HUDEP-2 (cell line): ENCODE data around the gene LSMEM2.
"Not testable (repeated sequence)": the region's sequence is repeated elsewhere in the genome, so short reads cannot be mapped to it uniquely, and the experiment has no call there.

Source experiments
- DNase-seq, 76 experiments: peaks; one replicate each; lab custom pipeline; 2025; ENCODE audit not compliant: unreplicated experiment in 76 of 76; lab: John Stamatoyannopoulos, UW

LSMEM2 gene

DNA sequence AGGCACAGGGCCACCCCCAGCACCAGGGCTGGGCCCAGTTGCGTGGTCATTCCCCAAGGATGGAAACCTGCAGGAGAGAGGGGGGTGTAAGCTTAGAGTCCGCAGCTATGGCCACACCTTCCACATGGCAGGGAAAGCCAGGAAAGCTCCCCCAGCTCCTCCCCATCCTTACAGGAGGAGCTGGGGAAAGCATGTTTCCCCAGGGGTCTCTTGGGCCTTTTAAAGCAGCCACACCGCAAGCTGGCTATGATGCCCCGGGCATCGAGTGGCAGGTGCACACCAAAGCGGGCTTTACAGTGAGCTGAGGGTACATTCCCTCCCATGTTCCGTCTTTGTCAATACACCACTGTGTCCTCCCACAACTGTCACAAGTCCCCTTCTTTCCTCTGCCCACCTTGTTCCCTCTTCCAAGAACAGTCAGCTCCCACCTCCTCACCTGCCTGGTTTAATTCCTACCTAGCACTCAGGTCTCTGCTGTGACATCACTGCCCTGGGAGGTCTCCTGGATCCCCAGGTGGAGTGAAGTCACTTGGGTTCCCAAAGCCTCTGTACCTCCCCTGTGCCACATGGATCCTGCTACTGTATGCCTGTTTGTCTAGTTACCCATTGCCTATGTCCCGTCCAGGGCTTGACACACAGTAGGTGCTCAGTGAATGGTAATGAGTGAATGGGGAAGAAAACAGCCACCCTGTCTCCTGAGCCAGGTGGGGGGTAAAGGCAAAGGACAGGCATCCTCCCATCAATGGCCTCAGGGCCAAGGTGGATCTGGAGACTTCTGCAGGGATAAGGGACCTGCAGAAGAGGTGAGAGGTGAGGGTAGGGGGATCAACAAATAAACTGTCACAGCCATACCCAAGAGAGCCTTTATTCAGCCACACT is 16.9 kb downstream of the LSMEM2 start:
- DNase-seq, result no peak

DNA sequence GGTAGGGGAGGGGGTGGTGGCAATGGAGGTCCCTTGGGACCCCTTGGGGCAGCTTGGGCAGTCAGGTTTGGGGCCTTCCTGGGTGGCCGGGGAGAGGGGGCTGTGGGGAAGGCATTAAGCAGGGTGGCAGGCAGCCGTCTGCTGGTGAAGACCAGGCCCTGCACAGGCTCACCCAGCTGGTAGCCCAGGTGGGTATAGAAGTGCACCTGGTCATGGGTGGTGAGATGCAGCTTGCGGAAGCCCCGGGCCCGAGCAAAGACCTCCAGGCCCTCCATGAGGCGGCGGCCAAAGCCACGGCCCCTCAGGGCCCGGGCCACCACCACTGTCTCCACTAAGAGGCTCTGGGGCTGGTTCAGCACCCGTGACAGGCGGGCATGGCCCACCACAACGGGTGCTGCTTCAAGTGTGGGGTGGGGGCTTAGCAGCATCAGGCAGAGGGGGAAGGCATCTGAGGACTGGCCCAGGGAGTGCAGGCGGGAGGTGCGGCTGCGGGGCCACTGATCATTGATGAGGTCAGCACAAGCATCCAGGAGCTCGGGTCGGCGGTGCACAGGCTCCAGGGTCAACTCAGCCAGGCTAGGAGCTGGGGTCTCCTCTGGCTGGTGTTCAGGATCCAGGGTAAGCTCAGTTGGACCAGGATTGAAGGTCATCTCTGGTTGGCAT is 18.0 kb downstream of the LSMEM2 start:
- no peak for DNase-seq

DNA sequence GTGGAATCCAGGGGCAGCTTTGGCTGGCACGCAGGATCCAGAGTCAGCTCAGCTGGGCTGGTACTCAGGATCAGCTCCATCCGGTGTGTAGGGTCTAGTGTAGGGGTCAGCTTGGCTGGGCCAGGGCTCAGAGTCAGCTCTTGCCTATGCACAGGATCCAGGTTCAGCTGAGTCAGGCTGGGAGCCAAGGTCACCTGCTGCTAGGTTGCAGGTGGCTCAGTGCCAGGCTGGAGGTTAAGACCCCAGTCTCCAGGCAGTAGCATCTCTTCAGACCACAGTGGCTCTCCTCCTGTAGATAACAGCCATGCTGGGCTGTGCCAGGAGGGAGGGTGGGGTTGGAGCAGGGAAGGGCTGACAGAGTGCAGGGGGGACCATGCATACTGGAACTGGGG is 18.5 kb downstream of the LSMEM2 start:
- DNase-seq, result peak in 3 of 76 experiments; percentile 4 to 27 (median 17)

- DNase-seq, result peak in 10 of 76 experiments; percentile 12 to 45 (median 22)
Observed at GRCh38 chr3:50297896-50298725, 19.2 kb downstream of the LSMEM2 start.

- peak in 70 of 76 experiments; percentile 97 to 100 (median 99) for DNase-seq
Observed at GRCh38 chr3:50298836-50299637, 20.1 kb downstream of the LSMEM2 start, which contains the start of the genes HYAL3 and NAA80. HYAL3 (minus strand) TSS chr3:50299405; CDS start chr3:50295602, 3,803 bp downstream. NAA80 (minus strand) TSS chr3:50299405; CDS start chr3:50297463, 1,942 bp downstream.

DNA sequence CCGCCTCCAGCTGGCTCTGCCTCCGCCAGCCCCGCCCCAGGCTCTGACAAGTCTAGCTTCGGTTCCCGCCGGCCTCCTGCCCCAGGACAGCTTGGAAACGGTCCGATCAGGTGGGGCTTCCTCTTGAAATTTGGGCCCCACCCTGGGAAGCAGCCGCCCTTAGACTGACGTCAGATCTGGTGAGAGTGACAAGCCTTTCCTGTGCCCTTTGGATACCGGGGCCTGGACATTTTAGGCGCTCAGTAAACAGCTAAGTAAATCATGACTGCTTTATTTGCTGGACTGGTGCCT is 20.7 kb downstream of the LSMEM2 start:
- peak in 5 of 76 experiments; percentile 83 to 99 (median 99) for DNase-seq

DNA sequence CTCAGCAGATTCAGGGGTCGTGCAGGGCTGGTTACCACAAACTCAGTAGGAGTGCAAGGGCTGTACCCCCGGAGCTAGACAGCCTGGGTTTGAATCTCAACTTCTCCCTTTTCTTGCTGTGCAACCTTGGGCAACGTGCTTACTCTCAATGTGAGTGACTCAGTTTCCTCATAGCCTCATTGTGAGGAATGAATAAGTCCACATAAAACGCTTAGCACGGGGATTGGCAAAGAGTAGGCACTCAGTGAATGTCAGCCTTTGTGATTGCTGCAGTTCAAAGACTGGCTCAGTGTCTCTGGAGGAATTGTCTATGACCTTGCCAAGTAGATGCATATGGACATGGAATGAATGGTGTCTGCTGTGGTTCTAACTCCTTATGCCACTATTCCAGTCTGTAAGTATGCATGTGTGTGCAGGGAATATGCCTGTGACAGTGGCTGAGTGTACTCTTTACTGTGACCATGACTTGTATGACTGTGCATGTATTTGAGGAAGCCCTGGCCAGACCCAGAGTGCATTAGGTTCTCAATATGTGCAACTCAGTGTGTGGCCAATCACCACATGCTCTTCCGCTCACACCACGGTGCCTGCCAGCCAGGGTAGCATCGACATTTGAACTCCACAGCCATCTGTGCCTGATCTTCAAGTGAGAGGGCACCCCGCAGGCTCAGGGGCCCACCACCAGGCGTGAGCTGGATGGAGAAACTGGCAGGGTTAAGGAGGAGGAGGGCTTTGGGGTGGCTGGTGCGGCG is 21.2 kb downstream of the LSMEM2 start:
- peak in 13 of 76 experiments; percentile 6 to 46 (median 28) for DNase-seq

GRCh38 chr3:50300681-50301254 is 21.9 kb downstream of the LSMEM2 start:
- DNase-seq, result no peak

DNA sequence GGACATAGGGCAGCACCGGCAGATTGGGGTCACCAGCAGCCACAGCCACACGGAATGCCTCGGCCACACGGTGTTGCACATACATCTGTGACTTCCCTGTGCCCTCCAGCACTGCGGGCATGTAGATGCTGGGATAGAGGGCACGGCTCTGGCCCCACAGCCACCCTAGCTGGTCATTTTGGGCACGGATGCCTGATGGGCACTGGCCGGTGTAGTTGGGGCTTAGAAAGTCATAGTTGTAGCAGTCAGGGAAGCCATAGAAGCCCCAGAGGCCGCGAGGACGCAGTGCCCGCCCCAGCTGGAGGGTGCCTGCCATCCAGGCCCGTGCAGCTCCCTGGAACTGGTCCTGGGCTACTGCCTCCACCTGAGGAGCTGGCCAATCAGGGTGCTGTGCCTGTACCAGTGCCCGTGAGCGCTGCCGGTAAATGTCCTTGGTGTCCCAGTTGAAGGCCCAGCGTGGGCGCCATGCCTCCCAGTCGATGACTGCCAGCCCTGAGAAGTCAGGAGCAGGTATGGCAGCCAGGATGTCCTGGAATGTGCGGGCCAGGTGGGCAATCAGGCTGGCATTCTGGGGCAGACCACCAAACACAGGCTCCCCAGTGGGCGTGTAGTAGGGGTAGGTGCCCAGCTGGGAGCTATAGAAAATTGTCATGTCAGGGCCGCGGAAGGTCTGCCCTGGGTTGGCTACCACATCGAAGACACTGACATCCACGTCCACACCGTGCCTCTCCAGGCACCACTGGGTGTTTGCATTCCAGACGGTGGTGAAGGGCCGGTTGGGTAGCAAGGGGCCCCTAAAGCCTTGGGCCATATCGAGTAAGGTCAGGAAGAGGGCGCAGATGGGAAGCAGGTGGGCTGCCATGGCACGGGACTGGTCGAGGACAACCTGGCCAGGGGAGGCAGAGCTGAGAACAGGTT is 23.5 kb downstream of the LSMEM2 start:
- DNase-seq, result no peak

GRCh38 chr3:50303013-50303815 is 24.3 kb downstream of the LSMEM2 start, which contains the start of gene HYAL1:
HYAL1 (minus strand) TSS chr3:50303574; CDS start chr3:50302956, 618 bp downstream.
- peak in 46 of 76 experiments; percentile 5 to 62 (median 27) for DNase-seq

- DNase-seq, result no peak
Observed at GRCh38 chr3:50304601-50305000, 25.7 kb downstream of the LSMEM2 start.

- DNase-seq, result not testable (repeated sequence)
Observed at GRCh38 chr3:50312041-50312440, 33.2 kb downstream of the LSMEM2 start.

DNA sequence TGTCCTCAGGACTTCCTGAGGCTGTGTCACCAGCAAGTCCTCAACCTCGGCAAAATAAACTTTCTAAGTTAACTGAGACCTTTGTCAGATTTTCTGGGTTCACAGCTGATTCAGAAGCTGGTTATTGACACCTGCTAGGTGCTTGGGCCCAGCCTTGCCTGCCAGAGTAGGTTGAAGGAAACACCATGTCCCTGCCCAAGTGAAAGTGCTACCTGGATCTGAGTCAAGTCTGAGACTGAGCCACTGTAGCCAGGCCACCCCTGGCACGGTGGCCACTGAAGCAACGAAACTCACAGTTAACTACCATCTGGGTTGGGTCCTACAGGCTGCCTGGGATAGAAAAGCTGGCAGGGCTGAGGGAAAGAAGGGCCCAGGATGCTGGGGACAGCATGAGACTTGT is 35.5 kb downstream of the LSMEM2 start:
- no peak for DNase-seq

DNA sequence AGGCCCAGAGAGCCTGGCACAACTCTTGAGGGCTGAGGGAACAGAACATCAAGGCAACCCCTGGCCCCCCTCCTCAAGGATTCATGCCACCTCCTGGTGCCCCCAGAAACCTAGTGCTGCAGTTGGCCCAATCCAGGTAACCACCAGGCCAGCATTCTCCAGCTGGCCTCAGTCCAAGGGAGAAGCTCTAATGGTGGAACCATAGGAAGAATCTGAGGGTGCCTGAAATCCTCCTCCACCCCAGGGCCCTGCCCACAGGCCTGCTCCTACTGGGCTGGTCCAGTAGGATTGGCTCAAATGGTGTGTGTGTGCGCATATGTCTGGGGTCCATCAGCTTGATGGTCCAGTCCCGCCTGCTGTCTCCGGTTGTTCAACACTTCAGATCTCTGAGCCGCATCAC is 35.9 kb downstream of the LSMEM2 start:
- DNase-seq, result no peak

DNA sequence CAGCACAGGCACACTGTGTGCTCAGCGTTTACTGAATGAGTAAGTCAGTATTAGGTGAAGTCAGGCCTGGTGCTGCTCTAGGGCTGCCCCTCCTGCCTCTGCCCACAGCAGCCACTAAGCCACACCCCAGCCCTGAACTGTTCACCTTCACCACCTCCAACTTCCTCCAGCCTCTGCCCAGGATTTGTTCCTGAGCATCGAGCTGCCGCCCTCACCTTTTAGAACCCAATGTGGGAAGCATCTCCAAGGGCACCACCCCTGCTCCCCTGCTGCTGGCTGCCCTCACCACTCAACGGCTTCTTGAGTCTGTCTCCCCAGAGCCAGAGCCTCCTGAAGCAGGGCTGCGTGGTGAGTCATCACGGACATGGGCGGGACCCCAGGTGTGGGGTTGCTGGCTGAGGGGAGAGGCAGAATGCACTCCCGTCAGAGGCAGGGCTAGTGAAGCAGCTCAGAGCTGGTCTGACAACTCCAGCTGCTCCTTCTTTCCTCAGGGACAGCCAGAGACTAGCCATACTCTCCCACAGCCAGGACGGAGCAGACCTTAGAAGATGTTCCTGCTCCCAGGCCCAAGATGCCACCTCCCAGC is 37.9 kb downstream of the LSMEM2 start:
- peak in 28 of 76 experiments; percentile 13 to 63 (median 28) for DNase-seq

DNA sequence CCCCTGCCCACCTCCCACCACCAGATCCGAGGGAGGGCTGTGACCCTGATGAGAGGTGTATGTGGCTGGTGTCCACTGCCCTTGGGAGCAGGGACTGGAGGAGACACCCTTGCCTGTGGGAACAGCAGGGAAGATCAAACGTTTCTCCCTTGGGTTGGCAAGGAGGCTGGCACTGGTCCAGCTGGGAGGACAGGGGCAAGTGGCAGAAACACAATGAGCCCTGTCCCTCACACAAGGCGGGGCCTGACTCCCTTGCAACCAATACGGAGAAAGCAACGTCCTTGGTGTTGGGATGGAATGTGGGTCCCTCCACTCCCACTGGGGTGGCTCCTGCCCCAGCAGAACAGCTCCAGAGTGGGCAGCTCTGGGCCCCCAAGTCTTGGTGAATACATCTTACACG is 38.4 kb downstream of the LSMEM2 start:
- DNase-seq, result no peak

DNA sequence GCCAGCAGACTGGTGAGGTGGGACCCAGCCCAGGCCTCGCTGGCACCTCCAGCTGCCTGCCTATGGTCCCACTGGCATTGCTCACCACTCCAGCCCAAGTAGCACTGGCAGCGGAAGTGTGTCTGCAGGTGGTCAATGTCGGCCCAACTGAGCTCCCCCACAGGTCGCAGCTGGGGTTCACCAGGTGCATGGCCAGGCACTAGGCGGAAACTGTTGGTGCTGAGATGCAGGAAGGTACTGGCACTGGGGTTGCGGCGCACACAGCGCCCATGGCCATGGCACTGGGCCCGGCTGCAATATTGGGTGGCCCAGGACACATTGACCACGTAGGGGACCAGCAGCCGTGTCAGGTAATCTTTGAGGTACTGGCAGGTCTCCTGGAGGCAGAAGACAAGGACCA is 39.3 kb downstream of the LSMEM2 start:
- no peak for DNase-seq
